Choroid plexus epithelial cell (primary cell): ENCODE measurements around the gene MBTPS1.

Source experiments
- DNase-seq: peaks from one replicate; pipeline ENCODE4 v3.0.0-alpha.2; 2010; ENCODE audit warnings: low read depth
- H3K4me3 ChIP-seq: 2 replicates; pipeline ENCODE4 v1.5.1; 2011; ENCODE audit warnings: low read depth, mild to moderate bottlenecking, control low read depth, low read length, moderate library complexity
- CTCF ChIP-seq: conservative IDR thresholded peaks from 2 replicates; pipeline ENCODE4 v1.5.1; 2011; ENCODE audit warnings: low read depth, mild to moderate bottlenecking, control low read depth, inconsistent platforms, low read length, moderate library complexity

MBTPS1 gene

GRCh38 chr16:84116720-84117493 lies at the start of gene MBTPS1:
Gene MBTPS1 (minus strand): TSS chr16:84116942. CDS start chr16:84101783, 15,159 bp downstream.
- no peak for TF ChIP-seq CTCF
- peak within 1 kb of the TSS; percentile 97 for H3K4me3 ChIP-seq
- DNase-seq, result peak; percentile 99

GRCh38 chr16:84165746-84166145 lies 49.0 kb upstream of the MBTPS1 start:
- no peak for TF ChIP-seq CTCF
- H3K4me3 ChIP-seq, result no peak overlapping the region
- DNase-seq, result no peak

- DNase-seq, result no peak
- H3K4me3 ChIP-seq, result no peak overlapping the region
- no peak for TF ChIP-seq CTCF
Measured at GRCh38 chr16:84161801-84162200, 45.1 kb upstream of the MBTPS1 start.

- no peak overlapping the region for H3K4me3 ChIP-seq
- TF ChIP-seq CTCF, result no peak
- no peak for DNase-seq
Measured at GRCh38 chr16:84161037-84161436, 44.3 kb upstream of the MBTPS1 start.

- H3K4me3 ChIP-seq, result no peak overlapping the region
- TF ChIP-seq CTCF, result no peak
- no peak for DNase-seq
Measured at GRCh38 chr16:84159800-84160199, 43.1 kb upstream of the MBTPS1 start.

GRCh38 chr16:84159007-84159406 lies 42.3 kb upstream of the MBTPS1 start:
- H3K4me3 ChIP-seq, result no peak overlapping the region
- DNase-seq, result no peak
- no peak for TF ChIP-seq CTCF

GRCh38 chr16:84156342-84156784 lies 39.6 kb upstream of the MBTPS1 start:
- no peak overlapping the region for H3K4me3 ChIP-seq
- peak; percentile 26 for TF ChIP-seq CTCF
- no peak for DNase-seq
